Thoracic aorta (tissue), 2 donors: Measurements from ENCODE around the gene KIFC3. TPM values are rescaled to one million over a fixed set of nuclear protein-coding genes. Genes with fewer than 3 reads are reported as not detected.
"Not testable (repeated sequence)": the region's sequence is repeated elsewhere in the genome, so short reads cannot be mapped to it uniquely, and the experiment has no call there.

ENCODE experiments used
- ATAC-seq: fragments of 150-250 bp; one replicate; pipeline ENCODE4 v1.8.0; 2017; ENCODE audit warnings: low read depth; ENCODE audit not compliant: insufficient number of reproducible peaks, low FRiP score
- DNase-seq: peaks from one replicate; pipeline ENCODE4 v3.0.0-alpha.2; 2020; ENCODE audit warnings: low spot score
- H3K27ac ChIP-seq, 2 donors: fragments of 200-600 bp; sonication (generic); 1 replicate in 1 of 2; 2 replicates in 1 of 2; pipeline ENCODE4 v1.5.1; 2016; ENCODE audit warnings: mild to moderate bottlenecking in 2 of 2, moderate library complexity in 2 of 2
- H3K27me3 ChIP-seq: fragments of 200-600 bp; sonication (generic); replicated peaks from 2 replicates; pipeline ENCODE4 v1.6.0; 2016; ENCODE audit warnings: mild to moderate bottlenecking; ENCODE audit not compliant: insufficient read depth
- H3K36me3 ChIP-seq: fragments of 200-600 bp; sonication (generic); one replicate; pipeline ENCODE4 v1.5.1; 2016
- H3K4me1 ChIP-seq, 2 donors: fragments of 200-600 bp; sonication (generic); 1 replicate in 1 of 2; 2 replicates in 1 of 2; pipeline versions ENCODE4 v1.5.1 to v1.6.0; 2016; ENCODE audit warnings: low read depth in 2 of 2, mild to moderate bottlenecking in 1 of 2; ENCODE audit not compliant: control insufficient read depth in 1 of 2
- H3K4me3 ChIP-seq: fragments of 200-600 bp; sonication (generic); 2 replicates; pipeline ENCODE4 v1.5.1; 2016; ENCODE audit warnings: mild to moderate bottlenecking
- H3K9me3 ChIP-seq: fragments of 200-600 bp; sonication (generic); 2 replicates; pipeline ENCODE4 v1.5.1; 2016
- CTCF ChIP-seq: fragments of 200-600 bp; sonication (generic); IDR thresholded peaks from one replicate; pipeline ENCODE4 v1.5.1; 2019; ENCODE audit warnings: antibody characterized with exemption
- total RNA-seq, 2 donors: library from RNA; depleted of rRNA; stranded (reverse); fragments of >200 nt; gene quantifications; one replicate each; pipeline versions ENCODE4 v1.1.0 to v1.2.3, GENCODE V29; 2016

The KIFC3 gene
- total RNA-seq, 2 donors from 2014 or later = 109 to 123 TPM

DNA sequence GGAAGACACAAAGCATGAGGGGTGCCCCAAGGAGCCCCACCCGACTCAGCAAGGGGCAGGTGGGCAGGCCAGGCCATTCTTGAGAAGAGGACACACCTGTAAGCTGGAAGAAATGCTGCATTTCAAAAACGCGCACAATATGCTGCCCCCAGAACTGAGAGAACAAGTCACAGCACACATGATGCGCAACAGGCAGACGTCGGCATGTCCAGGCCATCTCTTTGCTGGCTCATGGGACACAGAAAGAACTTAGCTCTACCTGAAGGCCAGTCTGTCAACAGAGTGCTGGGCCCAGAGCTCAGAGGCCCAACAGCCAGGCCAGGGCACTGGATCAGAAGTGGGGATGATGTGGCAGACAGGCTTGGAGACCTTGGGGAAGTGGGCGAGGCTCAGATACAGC, 18.0 kb downstream of the KIFC3 start:
- peaks cover 7% of the 10 kb centered on the region for H3K36me3 ChIP-seq
- H3K4me1 ChIP-seq = no peaks in the 10 kb centered on the region
- no peak overlapping the region for H3K4me3 ChIP-seq
- H3K27me3 ChIP-seq = no peaks in the 10 kb centered on the region
- DNase-seq = no peak
- no peak for ATAC-seq
- no peaks in the 10 kb centered on the region for H3K9me3 ChIP-seq
- no peak overlapping the region for H3K27ac ChIP-seq
- TF ChIP-seq CTCF = no peak

DNA sequence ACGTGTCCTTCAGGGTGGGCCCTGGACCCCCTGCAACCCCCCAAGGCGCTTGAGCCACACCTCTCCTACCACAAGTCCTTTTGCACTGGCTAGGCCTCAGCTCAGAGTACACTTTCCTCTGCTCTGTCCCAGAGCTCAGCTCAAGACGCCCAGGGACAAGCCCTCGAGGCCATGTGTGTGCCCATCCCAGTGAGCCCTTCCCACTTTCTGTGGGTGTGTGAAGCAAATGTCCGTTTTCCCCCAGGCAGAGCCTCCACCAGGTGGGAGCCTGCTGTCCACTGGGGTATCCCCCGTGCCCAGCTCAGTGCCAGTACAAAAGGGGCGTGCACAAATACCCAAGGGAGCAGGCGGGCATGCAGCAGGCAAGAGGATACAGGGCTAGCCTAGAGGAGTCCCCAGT, 18.4 kb downstream of the KIFC3 start:
- H3K4me1 ChIP-seq = no peaks in the 10 kb centered on the region
- H3K27me3 ChIP-seq = no peaks in the 10 kb centered on the region
- H3K36me3 ChIP-seq = peaks cover 10% of the 10 kb centered on the region
- no peak for DNase-seq
- no peak for ATAC-seq
- no peak overlapping the region for H3K27ac ChIP-seq
- H3K4me3 ChIP-seq = no peak overlapping the region
- no peaks in the 10 kb centered on the region for H3K9me3 ChIP-seq
- no peak for TF ChIP-seq CTCF

DNA sequence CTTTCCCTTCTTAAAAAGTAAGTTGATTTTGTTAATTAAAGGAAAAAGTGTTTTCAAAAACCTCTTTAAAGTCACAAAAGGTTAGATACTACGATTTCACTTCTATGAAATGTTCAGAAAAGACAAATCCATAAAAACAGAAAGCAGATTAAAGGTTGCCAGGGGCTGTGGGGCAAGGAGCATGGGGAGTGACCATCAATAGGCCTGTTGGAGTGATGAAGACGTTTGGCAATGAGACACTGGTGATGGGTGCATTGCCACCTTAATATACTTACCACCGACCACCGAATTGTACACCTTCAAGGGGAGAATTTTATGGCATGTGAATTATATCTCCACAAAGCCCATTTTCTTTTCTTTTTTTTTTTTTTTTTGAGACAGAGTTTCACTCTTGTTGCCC, 19.2 kb downstream of the KIFC3 start:
- no peak for TF ChIP-seq CTCF
- Histone ChIP-seq H3K27ac (no peak overlapping the region), H3K27me3 (no peaks in the 10 kb centered on the region), H3K4me3 (no peak overlapping the region), H3K9me3 (no peaks in the 10 kb centered on the region), H3K36me3 (peaks cover 7% of the 10 kb centered on the region), H3K4me1 (no peaks in the 10 kb centered on the region)
- DNase-seq (no peak), ATAC-seq (no peak)

GRCh38 chr16:57782607-57783055, 19.7 kb downstream of the KIFC3 start:
- H3K36me3 ChIP-seq, DNase-seq, H3K27ac ChIP-seq: not testable (repeated sequence)

DNA sequence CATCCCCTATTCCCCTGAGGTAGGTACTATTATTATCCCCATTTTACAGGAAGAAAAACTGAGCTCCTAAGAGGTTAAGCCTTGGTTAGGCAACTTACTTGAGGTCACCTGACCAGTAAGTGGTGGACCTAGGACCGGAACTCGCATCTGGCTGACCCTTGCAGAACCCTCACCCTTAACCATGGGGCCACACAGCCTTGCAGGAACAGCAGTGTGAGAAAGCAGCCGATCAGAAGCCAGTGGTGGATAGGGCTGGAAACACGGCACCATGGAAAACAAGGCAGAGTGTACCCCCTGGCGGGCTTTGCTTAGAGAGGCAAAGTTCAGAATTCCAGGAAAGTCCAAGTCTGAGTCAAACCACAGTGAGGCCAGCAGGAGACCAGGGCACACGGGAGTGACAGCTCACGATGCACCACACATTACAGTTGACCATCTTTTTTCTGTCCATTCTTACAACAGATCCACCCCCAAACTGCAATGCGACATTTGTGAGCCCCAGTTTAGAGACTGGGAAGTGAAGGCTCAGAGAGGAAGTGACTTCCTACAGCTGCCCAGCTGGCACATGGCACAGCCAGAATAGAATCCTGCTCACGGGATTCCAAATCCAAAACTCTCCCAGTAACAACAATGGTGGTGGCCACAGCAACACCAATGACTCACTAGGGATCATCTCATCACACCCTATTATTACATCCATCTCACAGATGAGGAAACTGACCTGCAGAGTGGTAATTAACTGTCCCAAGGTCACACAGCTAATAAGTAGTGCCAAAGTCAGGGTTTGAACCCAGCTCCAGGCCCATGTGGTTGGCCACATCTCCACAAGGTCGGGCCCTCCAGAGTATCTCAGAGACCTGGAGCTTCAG, 20.3 kb downstream of the KIFC3 start:
- H3K4me3 ChIP-seq = no peak overlapping the region
- H3K27ac ChIP-seq = no peak overlapping the region
- TF ChIP-seq CTCF = no peak
- ATAC-seq (no peak), DNase-seq (no peak)
- peaks cover 7% of the 10 kb centered on the region for H3K36me3 ChIP-seq
- no peaks in the 10 kb centered on the region for H3K9me3 ChIP-seq
- H3K4me1 ChIP-seq = no peaks in the 10 kb centered on the region
- H3K27me3 ChIP-seq = no peaks in the 10 kb centered on the region

More at GRCh38 chr16:57782607-57783055, 19.7 kb downstream of the KIFC3 start:
- ATAC-seq, H3K4me1 ChIP-seq, H3K9me3 ChIP-seq, H3K27me3 ChIP-seq, H3K4me3 ChIP-seq: not testable (repeated sequence)
